HL-60/S4 treated with retinoic acid at 250 ng/mL for 4 days and 3 days (cell line): ENCODE measurements around the gene ATP8B4.

ENCODE experiments used
- in situ Hi-C: fragments of 300-500 bp; cut with MboI; formaldehyde crosslinking; loops from 2 replicates; pipeline ENCODE4 v1.7.0; 2022; ENCODE audit warnings: low sequenced_read_pairs

ATP8B4 gene

DNA sequence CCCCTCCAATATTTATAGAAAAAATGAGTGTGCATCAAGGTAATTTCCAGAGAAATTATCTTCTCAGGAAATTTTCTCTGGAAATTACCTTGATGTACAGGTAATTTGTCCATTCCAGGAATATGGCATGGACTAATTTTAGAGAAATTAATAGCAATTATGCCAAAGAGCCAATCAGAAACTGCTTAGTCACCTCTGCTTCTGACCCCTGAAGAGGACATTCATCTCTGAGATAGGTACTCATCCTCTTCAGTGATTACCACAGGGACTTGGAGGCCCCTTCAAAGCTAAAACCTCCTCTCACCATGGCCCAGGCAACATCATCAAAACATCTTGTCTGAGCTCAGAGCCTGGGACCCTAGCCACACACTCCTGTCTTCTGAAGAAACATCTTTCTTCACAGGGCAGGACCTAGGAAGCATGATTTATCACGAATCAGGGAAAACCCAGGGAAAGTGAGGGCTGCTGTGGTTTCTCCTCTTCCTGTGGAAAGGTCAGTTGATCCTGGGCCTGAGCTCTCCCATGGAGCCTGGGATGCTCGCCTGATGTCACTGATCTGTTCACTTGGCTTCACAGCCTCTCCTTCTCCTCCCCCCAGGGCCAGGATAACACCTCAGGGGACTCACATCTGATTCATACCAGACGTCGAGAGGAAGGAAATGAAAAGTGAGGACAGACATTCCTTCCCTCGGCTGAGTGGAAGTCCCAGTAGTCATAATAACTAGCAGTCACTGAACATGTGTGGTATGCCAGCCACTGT is 287.6 kb downstream of the ATP8B4 start:
- in situ Hi-C loops: no loop called here

GRCh38 chr15:49830391-49830790 is 288.6 kb downstream of the ATP8B4 start:
- in situ Hi-C loops: no loop called here

- in situ Hi-C loops: no loop called here
Observed at GRCh38 chr15:49827311-49827710, 291.7 kb downstream of the ATP8B4 start.

DNA sequence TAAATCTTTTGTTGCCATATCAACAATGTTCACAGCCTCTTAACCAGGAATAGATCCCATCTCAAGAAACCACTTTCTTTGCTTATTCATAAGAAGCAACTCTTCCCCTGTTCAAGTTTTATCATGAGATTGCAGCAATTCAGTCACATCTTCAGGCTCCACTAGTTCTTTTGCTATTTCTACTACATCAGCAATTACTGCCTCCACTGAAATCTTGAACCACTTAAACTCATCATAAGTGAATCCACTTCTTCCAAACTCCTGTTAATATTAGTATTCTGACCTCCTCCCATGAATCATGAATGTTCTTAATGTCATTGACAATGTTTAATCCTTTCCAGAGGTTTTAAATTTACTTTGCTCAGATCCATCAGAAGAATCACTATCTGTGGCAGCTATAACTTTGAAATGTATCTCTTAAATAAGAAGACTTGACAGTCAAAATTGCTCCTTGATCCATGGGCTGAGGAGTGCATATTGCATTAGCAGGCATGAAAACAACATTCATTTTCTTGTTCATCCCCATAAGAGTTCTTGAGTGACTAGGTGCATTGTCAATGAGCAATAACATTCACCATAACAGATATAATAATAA is 292.3 kb downstream of the ATP8B4 start:
- in situ Hi-C loops: no loop called here

DNA sequence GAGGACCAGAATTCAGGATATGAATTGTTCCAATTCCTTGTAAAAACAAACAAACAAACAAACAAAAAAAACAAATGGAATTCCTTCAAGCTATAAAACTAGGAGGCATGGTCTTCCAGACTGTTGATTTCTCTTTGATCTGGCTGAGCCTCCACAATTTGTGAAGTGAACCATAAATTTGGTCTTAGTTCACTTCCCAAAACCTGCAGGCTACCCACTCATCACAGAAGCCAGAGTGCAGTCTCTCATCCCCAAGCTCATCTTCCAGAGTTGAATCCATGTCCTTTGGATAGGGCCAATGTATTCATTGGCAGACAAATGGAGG is 294.3 kb downstream of the ATP8B4 start:
- in situ Hi-C loops: no loop called here

DNA sequence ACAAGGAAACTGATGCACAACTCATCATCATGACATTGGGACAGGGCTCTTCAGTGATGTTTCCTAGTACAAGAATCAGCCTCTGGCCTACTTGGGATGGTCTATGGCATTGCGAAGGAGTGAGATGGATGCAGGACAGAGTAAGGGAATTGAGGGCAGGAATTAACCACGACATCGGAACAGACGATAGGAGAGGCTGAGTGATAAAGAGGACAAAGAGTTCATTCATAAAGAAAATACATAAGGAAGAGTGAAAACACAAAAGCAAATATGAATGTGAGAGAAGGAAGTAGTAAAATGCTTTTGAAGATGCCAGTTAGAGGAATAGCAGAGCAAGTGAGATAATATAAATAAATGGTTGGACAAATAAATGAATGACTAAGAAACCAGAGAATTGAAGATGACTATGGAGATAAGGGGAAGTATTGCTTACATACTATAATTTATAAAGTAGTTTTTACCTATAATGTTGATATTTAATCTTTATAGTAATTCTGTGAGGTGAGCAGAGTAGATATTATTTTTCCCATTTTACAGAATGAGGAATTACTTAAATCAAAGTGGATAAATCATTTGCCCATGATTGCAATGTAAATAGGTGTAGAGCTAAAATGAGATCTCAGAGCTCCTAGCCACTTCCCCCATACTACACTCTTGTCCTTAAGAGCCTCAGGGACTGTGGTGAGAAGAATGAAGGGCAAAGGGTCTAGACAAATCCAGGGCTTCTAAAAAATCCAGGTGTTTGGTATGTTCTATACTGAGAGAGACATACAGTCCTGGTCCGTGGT is 294.9 kb downstream of the ATP8B4 start:
- in situ Hi-C loops: no loop called here

DNA sequence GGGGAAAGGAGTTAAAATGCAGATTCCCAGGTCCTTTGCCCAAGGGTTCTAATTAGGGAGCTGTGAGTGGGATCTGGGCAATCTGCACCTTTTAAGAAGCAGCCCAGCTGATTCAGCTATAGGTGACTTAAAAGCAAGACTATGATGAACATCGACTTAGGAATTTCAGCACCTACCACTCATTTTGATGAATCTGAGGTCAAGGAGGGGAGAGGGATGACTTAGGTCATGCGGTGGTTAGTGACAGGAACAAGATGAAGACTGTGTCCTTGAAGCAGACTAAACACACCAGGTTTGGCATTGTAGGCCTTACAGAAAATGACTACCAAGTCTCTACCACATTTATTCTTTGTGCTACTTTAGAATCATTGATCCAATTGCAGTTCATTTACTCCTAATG is 301.9 kb downstream of the ATP8B4 start:
- in situ Hi-C loops: no loop called here

GRCh38 chr15:49815950-49816349 is 303.1 kb downstream of the ATP8B4 start:
- in situ Hi-C loops: no loop called here

DNA sequence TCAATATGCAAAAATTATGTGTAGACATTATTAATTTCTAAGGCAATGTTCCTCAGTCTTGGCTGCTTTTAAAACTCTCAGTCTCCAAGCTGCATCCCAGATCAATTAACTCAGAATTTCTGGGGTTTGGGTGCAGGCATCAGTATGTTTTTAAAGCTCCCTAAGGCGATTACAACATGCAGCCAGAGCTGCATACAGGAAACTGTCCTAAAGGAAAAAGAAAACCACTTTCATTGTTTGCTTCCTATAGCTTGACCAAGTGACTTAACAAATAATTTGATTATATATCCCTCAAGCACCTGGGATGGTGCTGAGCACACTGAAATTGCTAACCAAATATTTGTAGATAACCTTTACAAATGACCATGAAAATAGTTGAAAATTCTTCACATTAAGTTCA is 303.5 kb downstream of the ATP8B4 start:
- in situ Hi-C loops: no loop called here

DNA sequence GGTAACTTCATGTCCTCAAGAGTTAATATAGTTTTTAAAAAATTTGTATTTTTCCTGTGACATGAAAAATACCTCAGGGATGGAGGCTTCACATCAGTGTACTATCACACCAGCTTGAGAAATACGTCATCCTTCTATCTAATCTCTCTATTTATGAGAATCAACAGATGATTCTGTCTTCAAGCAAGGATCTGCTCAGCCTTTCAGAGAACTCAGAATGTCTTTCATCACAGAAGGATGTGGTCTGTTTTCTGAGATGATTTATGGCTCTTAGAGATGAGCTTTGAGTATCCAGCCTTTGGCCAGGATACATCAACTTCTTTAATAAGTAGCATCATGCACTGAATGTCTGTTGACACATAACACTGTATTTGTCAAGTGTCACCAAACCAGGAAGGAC is 304.3 kb downstream of the ATP8B4 start:
- in situ Hi-C loops: no loop called here

DNA sequence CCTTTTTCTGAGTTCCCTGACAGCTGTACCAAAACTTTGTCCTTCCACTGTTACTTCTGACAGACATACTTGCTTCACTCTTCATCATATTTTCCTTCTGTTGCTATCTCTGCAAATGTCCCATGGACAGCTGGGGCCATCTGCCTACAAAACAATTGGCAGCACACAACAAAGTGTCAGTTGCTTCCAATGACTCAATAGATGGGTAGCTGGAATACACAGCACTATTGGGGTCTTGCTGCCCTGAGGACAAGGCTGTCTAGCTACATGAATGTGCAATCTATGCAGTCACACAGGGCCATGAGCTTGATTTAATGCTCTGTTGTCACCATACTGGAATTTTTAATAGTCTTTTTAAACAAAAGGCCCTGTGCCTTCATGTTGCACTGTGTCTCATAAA is 305.4 kb downstream of the ATP8B4 start:
- in situ Hi-C loops: no loop called here

DNA sequence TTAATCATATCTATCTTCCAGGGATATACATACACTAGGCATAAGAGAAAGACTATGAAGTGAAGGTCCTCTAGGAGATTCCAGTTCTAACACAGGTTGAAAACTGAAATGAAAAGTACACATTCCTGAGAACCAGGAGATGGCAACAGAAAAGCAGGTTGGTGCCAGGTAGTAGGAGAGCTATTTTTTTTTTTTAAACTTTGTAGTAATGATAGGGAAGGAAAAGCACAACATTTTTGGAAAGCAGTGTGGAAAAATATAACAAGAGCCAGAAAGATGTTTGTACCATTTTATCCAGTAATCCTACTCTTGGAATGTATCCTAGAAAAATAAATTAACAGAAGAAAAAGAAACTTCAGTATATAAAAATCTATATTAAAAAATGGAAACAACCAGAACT is 308.3 kb downstream of the ATP8B4 start:
- in situ Hi-C loops: no loop called here

GRCh38 chr15:49809894-49810609 is 309.0 kb downstream of the ATP8B4 start:
- in situ Hi-C loops: no loop called here

DNA sequence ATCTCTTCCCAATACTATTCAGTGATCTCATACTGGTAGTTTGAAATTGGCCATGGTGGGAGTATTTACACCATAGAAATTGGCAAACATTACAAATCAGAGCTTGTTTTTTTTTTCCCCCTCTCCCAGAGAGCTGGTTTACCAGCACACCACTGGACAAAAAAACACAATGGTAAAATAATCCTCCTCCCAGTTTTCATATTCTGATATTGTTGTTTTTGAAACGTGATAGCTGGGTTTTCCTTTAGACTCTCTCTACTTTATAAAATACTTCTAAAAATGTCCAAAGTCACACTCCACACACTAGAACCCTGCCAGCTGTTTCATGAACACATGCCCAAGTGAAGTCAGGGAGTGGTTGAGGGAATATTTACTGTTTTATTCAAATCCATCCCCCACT is 310.7 kb downstream of the ATP8B4 start:
- in situ Hi-C loops: no loop called here
